ENCODE measurements around the gene EML6. TPM values are rescaled to one million over a fixed set of nuclear protein-coding genes. Genes with fewer than 3 reads are reported as not detected.

The EML6 gene
- under 1 TPM in 5 of 6 donors, not detected in 1; 0.04 to 0.56 (median 0.18) TPM for polyA plus RNA-seq (ENCODE audit: low read depth in 6 of 6)

- Mint-ChIP-seq H3K9me3 (peaks cover 0 to 4% (median 0%) of the 10 kb centered on the region in 7 donors), H3K4me3 (peak within 1 kb of the TSS; percentile 94 to 99 (median 96)), H3K27me3 (peaks cover 35 to 39% (median 37%) of the 10 kb centered on the region in 3 donors), H3K4me1 (peaks cover 12% of the 10 kb centered on the region in 3 donors), H3K27ac (peak within 1 kb of the TSS; percentile 50 to 94 (median 84)), H3K36me3 (no peaks in the 10 kb centered on the region)
- ATAC-seq (ENCODE audit: low read depth in 2 of 2), result peak; percentile 92 to 93
- DNase-seq, result peak; percentile 98
Measured at GRCh38 chr2:54723131-54723995, at the start of gene EML6. TSS of gene EML6 (plus strand) at chr2:54723662. CDS start at chr2:54725062, 1,400 bp downstream.

- DNase-seq (no peak), ATAC-seq (ENCODE audit: low read depth in 2 of 2) (no peak)
- peaks cover 21 to 40% (median 27%) of the 10 kb centered on the region in 3 donors for H3K4me1 Mint-ChIP-seq
- H3K4me3 Mint-ChIP-seq, result no peak overlapping the region
- H3K9me3 Mint-ChIP-seq, result no peaks in the 10 kb centered on the region
- peaks cover 0 to 9% of the 10 kb centered on the region in 2 donors for H3K36me3 Mint-ChIP-seq
- H3K27ac Mint-ChIP-seq, result peak overlapping the region in 1 of 6 donors; percentile 26
- H3K27me3 Mint-ChIP-seq, result no peaks in the 10 kb centered on the region
Measured at GRCh38 chr2:54675281-54675680, 48.2 kb upstream of the EML6 start.

GRCh38 chr2:54675738-54676137 lies 47.7 kb upstream of the EML6 start:
- ATAC-seq (ENCODE audit: low read depth in 2 of 2) (no peak), DNase-seq (no peak)
- H3K4me3 Mint-ChIP-seq, result no peak overlapping the region
- no peaks in the 10 kb centered on the region for H3K9me3 Mint-ChIP-seq
- H3K27me3 Mint-ChIP-seq, result no peaks in the 10 kb centered on the region
- peaks cover 0 to 4% of the 10 kb centered on the region in 2 donors for H3K36me3 Mint-ChIP-seq
- peaks cover 21 to 40% (median 27%) of the 10 kb centered on the region in 3 donors for H3K4me1 Mint-ChIP-seq
- H3K27ac Mint-ChIP-seq, result no peak overlapping the region

GRCh38 chr2:54676656-54677055 lies 46.8 kb upstream of the EML6 start:
- H3K27ac Mint-ChIP-seq, result peak overlapping the region in 2 of 6 donors; percentile 25 to 53
- H3K9me3 Mint-ChIP-seq, result peaks cover 0 to 5% (median under 1%) of the 10 kb centered on the region in 7 donors
- ATAC-seq (ENCODE audit: low read depth in 2 of 2) (no peak), DNase-seq (no peak)
- H3K36me3 Mint-ChIP-seq, result peaks cover 0 to 3% of the 10 kb centered on the region in 2 donors
- peaks cover 21 to 40% (median 27%) of the 10 kb centered on the region in 3 donors for H3K4me1 Mint-ChIP-seq
- peak overlapping the region in 1 of 8 donors; percentile 3 for H3K4me3 Mint-ChIP-seq
- no peaks in the 10 kb centered on the region for H3K27me3 Mint-ChIP-seq

DNA sequence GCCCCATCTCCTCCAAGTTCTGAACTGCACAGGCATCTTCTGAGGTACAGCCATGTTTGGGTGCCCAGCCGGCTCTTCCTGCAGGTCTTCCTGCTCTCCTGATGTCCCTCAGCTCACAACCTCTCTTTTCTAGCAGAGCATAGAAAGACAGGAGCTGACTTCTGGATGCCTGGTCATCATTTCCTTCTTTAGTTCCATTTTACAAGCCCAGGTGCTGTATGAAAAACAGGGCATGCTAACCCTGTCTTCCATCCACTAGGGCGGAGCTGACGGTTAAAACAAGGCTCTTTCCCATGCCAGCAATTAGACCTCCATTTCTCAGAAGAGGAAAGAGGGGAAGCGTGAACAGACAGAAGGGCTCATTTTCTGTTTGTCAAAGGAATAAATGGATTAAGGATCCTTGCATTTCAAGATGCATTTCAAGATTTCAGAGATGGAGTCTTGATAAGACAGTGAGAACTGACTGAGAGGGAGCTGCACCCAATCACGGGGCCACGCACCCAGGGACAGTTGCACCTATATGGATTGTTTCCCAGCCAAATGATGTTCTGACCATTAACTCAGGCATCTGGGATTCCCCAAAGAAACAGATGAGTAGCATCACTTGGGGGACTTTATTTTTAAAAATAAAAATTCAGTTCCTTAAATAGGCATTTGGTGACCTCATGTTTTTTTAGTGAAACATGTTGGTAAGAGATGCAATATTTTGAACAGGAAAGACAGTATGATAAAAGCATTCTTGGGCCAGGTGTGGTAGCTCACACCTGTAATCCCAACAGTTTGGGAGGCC lies 45.8 kb upstream of the EML6 start:
- no peak for DNase-seq
- ATAC-seq (ENCODE audit: low read depth in 2 of 2), result peak in 1 of 2 donors; percentile 13
- Mint-ChIP-seq H3K36me3 (peaks cover 0 to 6% of the 10 kb centered on the region in 2 donors), H3K9me3 (peaks cover 0 to 7% (median 2%) of the 10 kb centered on the region in 7 donors), H3K4me3 (no peak overlapping the region), H3K27me3 (no peaks in the 10 kb centered on the region), H3K27ac (no peak overlapping the region), H3K4me1 (peaks cover 17 to 35% (median 23%) of the 10 kb centered on the region in 3 donors)

DNA sequence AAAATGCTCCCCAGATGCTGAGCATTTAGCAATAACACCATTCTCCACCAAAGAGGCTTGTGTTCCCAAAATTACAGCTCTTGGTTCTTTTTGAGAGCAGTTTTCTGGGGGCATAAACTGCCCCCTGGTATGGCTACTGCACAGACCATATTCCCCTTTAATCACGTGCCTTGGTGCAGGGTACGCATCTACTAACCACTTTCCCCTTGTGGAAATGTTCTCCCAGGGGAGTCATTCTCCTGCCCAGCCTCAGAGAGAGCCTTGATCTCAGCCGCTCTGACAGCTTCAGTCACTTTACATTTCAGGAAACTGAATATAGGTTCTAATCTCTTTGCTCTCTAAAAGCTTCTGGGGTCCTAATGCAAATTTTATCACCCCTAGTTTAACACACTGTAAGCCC lies 44.7 kb upstream of the EML6 start:
- Mint-ChIP-seq H3K36me3 (peaks cover 0 to 6% of the 10 kb centered on the region in 2 donors), H3K4me1 (peaks cover 6 to 24% (median 13%) of the 10 kb centered on the region in 3 donors), H3K4me3 (no peak overlapping the region), H3K9me3 (peaks cover 0 to 7% (median 2%) of the 10 kb centered on the region in 7 donors), H3K27ac (peak overlapping the region in 3 of 6 donors; percentile 44 to 66 (median 52)), H3K27me3 (no peaks in the 10 kb centered on the region)
- DNase-seq, result no peak
- ATAC-seq (ENCODE audit: low read depth in 2 of 2), result no peak

DNA sequence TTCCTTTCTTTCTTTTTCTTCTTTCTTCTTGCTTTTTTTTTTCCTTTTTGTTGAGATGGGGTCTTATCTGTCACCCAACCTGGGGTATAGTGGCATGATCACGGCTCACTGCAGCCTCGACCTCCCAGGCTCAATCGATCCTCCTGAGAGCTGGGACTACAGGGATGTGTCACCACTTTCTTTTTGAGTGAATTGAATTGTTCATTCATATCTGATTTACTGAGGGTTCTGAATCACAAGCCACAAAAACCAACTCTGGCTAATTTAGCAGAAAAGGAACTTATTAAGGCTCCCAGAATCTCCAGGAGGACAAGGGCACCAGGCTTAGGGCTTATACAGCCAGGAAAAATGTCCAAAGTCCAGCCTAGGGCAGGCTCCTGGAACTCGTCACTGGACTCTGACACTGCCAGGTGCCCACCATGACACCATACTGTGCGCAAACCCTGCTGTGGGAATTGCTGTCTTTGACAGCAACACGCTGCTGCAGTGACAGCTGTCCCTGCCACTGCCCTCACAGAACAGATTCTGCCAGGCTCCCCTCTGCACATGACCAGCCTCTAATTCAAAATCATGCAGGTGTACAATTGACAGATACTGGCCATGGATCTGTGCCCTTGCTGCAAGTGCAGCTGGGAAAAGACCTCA lies 42.9 kb upstream of the EML6 start:
- Mint-ChIP-seq H3K4me1 (peaks cover 6 to 20% (median 13%) of the 10 kb centered on the region in 3 donors), H3K9me3 (peaks cover 0 to 7% (median 2%) of the 10 kb centered on the region in 7 donors), H3K27ac (peak overlapping the region in 1 of 6 donors; percentile 49), H3K36me3 (peaks cover 0 to 6% of the 10 kb centered on the region in 2 donors), H3K4me3 (no peak overlapping the region), H3K27me3 (peaks cover 0 to 5% (median 0%) of the 10 kb centered on the region in 3 donors)
- DNase-seq (no peak), ATAC-seq (ENCODE audit: low read depth in 2 of 2) (no peak)

GRCh38 chr2:54681416-54681815 lies 42.0 kb upstream of the EML6 start:
- ATAC-seq (ENCODE audit: low read depth in 2 of 2) (no peak), DNase-seq (no peak)
- Mint-ChIP-seq H3K27me3 (peaks cover 0 to 9% (median 0%) of the 10 kb centered on the region in 3 donors), H3K4me3 (no peak overlapping the region), H3K9me3 (peaks cover 0 to 7% (median 2%) of the 10 kb centered on the region in 7 donors), H3K36me3 (peaks cover 0 to 6% of the 10 kb centered on the region in 2 donors), H3K4me1 (peaks cover 6 to 20% (median 13%) of the 10 kb centered on the region in 3 donors), H3K27ac (peak overlapping the region in 2 of 6 donors; percentile 33 to 36)

GRCh38 chr2:54683596-54683995 lies 39.9 kb upstream of the EML6 start:
- no peak overlapping the region for H3K27ac Mint-ChIP-seq
- H3K27me3 Mint-ChIP-seq, result peaks cover 0 to 16% (median 3%) of the 10 kb centered on the region in 3 donors
- peaks cover 4 to 6% (median 6%) of the 10 kb centered on the region in 3 donors for H3K4me1 Mint-ChIP-seq
- ATAC-seq (ENCODE audit: low read depth in 2 of 2) (no peak), DNase-seq (no peak)
- peaks cover 0 to 7% (median 2%) of the 10 kb centered on the region in 7 donors for H3K9me3 Mint-ChIP-seq
- H3K4me3 Mint-ChIP-seq, result no peak overlapping the region
- H3K36me3 Mint-ChIP-seq, result peaks cover 0 to 6% of the 10 kb centered on the region in 2 donors

- Mint-ChIP-seq H3K4me3 (no peak overlapping the region), H3K4me1 (no peaks in the 10 kb centered on the region), H3K9me3 (peaks cover 0 to 7% (median 2%) of the 10 kb centered on the region in 7 donors), H3K27ac (peak overlapping the region in 1 of 6 donors; percentile 39), H3K27me3 (peaks cover 0 to 22% (median 3%) of the 10 kb centered on the region in 3 donors), H3K36me3 (peaks cover 0 to 10% of the 10 kb centered on the region in 2 donors)
- DNase-seq (no peak), ATAC-seq (ENCODE audit: low read depth in 2 of 2) (no peak)
Measured at GRCh38 chr2:54685263-54685775, 38.1 kb upstream of the EML6 start.

DNA sequence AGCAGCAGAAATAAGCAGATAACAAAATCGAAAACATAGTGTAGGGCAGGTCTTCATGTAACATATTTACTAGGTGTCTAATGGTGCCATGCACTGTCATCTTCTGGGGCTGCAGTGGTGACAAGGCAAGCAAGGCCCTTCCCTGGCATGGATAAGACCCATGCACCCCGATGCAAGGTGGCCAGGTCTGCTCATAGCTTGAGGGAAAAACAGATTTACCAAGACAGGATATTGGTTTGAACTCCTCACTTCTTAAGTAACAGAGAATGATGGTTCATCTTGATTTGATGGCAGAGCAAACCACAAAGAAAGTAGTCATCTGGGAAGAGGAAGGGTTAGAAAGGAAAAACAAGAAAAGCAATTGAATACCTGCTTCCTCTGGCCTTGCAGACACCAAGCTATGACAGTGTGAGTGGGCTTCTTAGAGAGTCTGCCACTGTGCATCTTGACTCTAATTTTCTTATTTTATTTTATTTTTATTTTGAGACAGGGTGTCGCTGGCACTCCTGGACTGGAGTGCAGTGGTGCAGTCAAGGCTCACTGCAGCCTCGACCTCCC lies 35.8 kb upstream of the EML6 start:
- Mint-ChIP-seq H3K27me3 (peaks cover 0 to 22% (median 3%) of the 10 kb centered on the region in 3 donors), H3K4me3 (no peak overlapping the region), H3K4me1 (no peaks in the 10 kb centered on the region), H3K27ac (no peak overlapping the region), H3K36me3 (peaks cover 0 to 5% of the 10 kb centered on the region in 2 donors), H3K9me3 (no peaks in the 10 kb centered on the region)
- ATAC-seq (ENCODE audit: low read depth in 2 of 2), result no peak
- DNase-seq, result no peak

GRCh38 chr2:54691445-54692135 lies 31.9 kb upstream of the EML6 start:
- H3K27me3 Mint-ChIP-seq, result peaks cover 0 to 18% (median 3%) of the 10 kb centered on the region in 3 donors
- no peaks in the 10 kb centered on the region for H3K4me1 Mint-ChIP-seq
- H3K27ac Mint-ChIP-seq, result no peak overlapping the region
- peaks cover 0 to 5% of the 10 kb centered on the region in 2 donors for H3K36me3 Mint-ChIP-seq
- H3K4me3 Mint-ChIP-seq, result no peak overlapping the region
- H3K9me3 Mint-ChIP-seq, result no peaks in the 10 kb centered on the region
- DNase-seq, result no peak
- ATAC-seq (ENCODE audit: low read depth in 2 of 2), result no peak
